ENCODE data around the gene KLK1.
"Not testable (repeated sequence)": the region's sequence is repeated elsewhere in the genome, so short reads cannot be mapped to it uniquely, and the experiment has no call there.

Gene KLK1

GRCh38 chr19:50812474-50812873 is 11.1 kb downstream of the KLK1 start:
- no peak for DNase-seq

- not testable (repeated sequence) for DNase-seq
Observed at GRCh38 chr19:50811622-50812238, 11.9 kb downstream of the KLK1 start.

- DNase-seq = no peak
Observed at GRCh38 chr19:50808856-50809255, 14.7 kb downstream of the KLK1 start.

- peak; percentile 98 to 100 for DNase-seq
Observed at GRCh38 chr19:50804420-50805272, 18.9 kb downstream of the KLK1 start.

GRCh38 chr19:50803633-50804419 is 19.8 kb downstream of the KLK1 start:
- DNase-seq = peak; percentile 60 to 77

GRCh38 chr19:50801107-50801506 is 22.5 kb downstream of the KLK1 start:
- no peak for DNase-seq

GRCh38 chr19:50799547-50799851 is 24.1 kb downstream of the KLK1 start:
- DNase-seq = no peak

GRCh38 chr19:50798659-50799546 is 24.7 kb downstream of the KLK1 start:
- no peak for DNase-seq

- DNase-seq = no peak
Observed at GRCh38 chr19:50797781-50798658, 25.6 kb downstream of the KLK1 start.

GRCh38 chr19:50797429-50797780 is 26.2 kb downstream of the KLK1 start:
- no peak for DNase-seq

GRCh38 chr19:50796634-50797428 is 26.8 kb downstream of the KLK1 start:
- DNase-seq = peak in 1 of 2 experiments; percentile 38

GRCh38 chr19:50796128-50796633 is 27.4 kb downstream of the KLK1 start:
- peak; percentile 28 to 50 for DNase-seq

GRCh38 chr19:50795664-50796073 is 27.9 kb downstream of the KLK1 start:
- peak in 1 of 2 experiments; percentile 46 for DNase-seq

- peak in 1 of 2 experiments; percentile 70 for DNase-seq
Observed at GRCh38 chr19:50794876-50795663, 28.5 kb downstream of the KLK1 start.

- peak; percentile 45 to 70 for DNase-seq
Observed at GRCh38 chr19:50794074-50794875, 29.3 kb downstream of the KLK1 start.

GRCh38 chr19:50793558-50794065 is 30.0 kb downstream of the KLK1 start:
- DNase-seq = no peak

- no peak for DNase-seq
Observed at GRCh38 chr19:50792272-50793250, 31.0 kb downstream of the KLK1 start.

Measured in NCI-H526 (cell line).